22Rv1 (cell line): ENCODE measurements around the gene KRT71.

Source experiments
- H3K27ac ChIP-seq: fragments of 450-650 bp; 2 replicates; pipeline ENCODE4 v1.5.1; 2017
- ZFX ChIP-seq: fragments of 450-650 bp; IDR thresholded peaks from 2 replicates; pipeline ENCODE4 v1.6.1; 2017; ENCODE audit warnings: antibody characterized with exemption, borderline replicate concordance
- TF ChIP-seq, protein P1 (sequence below): fragments of 450-650 bp; IDR thresholded peaks from 2 replicates; pipeline ENCODE4 v1.5.1; 2017; ENCODE audit warnings: mild to moderate bottlenecking

The KRT71 gene

DNA sequence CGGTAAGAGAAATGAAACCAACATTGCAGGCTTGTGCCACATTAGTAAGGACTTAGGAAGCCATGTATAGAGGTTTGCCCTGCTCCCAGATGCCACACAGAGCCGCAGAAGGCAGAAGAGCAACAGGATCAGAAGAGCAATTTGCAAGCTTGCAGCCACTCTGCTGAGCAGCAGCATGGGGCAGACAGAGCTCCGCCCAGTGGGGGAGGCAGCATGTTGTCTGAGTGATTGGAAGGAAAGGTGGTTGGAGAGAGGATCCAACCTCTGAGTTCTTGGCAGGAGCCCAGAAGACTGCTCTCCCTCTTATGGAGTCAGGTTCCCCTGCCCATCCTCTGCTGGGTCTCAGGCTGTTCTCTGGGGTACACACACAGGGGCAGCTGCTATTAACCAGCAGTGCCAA is 57.6 kb downstream of the KRT71 start:
- H3K27ac ChIP-seq = no peak overlapping the region
- TF ChIP-seq, protein P1, sequence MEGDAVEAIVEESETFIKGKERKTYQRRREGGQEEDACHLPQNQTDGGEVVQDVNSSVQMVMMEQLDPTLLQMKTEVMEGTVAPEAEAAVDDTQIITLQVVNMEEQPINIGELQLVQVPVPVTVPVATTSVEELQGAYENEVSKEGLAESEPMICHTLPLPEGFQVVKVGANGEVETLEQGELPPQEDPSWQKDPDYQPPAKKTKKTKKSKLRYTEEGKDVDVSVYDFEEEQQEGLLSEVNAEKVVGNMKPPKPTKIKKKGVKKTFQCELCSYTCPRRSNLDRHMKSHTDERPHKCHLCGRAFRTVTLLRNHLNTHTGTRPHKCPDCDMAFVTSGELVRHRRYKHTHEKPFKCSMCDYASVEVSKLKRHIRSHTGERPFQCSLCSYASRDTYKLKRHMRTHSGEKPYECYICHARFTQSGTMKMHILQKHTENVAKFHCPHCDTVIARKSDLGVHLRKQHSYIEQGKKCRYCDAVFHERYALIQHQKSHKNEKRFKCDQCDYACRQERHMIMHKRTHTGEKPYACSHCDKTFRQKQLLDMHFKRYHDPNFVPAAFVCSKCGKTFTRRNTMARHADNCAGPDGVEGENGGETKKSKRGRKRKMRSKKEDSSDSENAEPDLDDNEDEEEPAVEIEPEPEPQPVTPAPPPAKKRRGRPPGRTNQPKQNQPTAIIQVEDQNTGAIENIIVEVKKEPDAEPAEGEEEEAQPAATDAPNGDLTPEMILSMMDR = no peak
- no peak for TF ChIP-seq ZFX

DNA sequence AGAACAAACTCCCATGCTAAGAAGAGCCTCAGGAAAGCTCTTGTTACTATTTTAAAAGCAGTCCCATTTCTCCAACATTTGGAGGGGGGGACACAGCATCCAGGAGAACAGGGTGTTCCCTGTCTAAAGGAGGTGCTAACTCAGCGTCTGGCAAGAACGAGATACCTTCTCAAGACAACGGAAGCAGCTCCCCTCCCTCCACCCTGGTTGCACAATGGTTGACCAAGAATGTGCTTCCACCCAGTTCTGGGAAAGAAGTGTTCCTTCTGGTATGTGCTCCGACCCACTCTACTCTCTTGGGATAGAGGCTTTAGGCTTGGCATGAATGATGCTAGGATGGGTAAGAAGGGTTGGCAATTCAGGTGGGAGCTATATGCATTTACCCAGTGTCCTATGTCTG is 58.4 kb downstream of the KRT71 start:
- H3K27ac ChIP-seq = no peak overlapping the region
- no peak for TF ChIP-seq ZFX
- TF ChIP-seq, protein P1 = no peak

DNA sequence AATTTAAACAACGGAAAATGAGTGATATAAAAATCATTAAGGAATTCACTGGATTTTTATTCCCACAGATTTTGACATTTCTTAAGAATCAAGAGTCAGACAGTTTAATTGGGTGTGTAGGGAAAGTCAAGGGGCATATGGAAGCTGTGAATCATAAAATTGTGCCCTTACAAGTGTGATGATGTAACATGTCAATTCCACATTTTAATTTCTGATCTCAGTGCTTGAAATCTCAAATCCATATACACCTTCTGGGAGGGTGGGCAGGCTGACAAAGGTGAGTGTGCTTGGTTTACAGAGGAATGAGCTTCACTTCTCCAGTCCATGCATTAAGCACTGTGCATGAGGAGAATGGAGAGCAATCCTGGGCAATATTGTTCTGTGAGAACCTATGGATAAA is 58.8 kb downstream of the KRT71 start:
- no peak overlapping the region for H3K27ac ChIP-seq
- TF ChIP-seq, protein P1 = no peak
- no peak for TF ChIP-seq ZFX
